NCI-H2107 (cell line): ENCODE data around the gene TH.
"Not testable (repeated sequence)": the region's sequence is repeated elsewhere in the genome, so short reads cannot be mapped to it uniquely, and the experiment has no call there.

Experiments
- DNase-seq: peaks from one replicate; lab custom pipeline; 2025; lab: John Stamatoyannopoulos, UW

The TH gene

GRCh38 chr11:2195756-2196088 is 24.1 kb upstream of the TH start:
- DNase-seq = no peak

GRCh38 chr11:2194877-2195755 is 23.5 kb upstream of the TH start:
- DNase-seq = no peak

- DNase-seq = not testable (repeated sequence)
These were observed 22.4 kb upstream of the TH start for GRCh38 chr11:2193888-2194595.

- DNase-seq = no peak
These were observed 21.7 kb upstream of the TH start for GRCh38 chr11:2193099-2193887.

GRCh38 chr11:2192435-2192834 is 20.8 kb upstream of the TH start:
- DNase-seq = no peak

GRCh38 chr11:2191883-2192282 is 20.3 kb upstream of the TH start:
- no peak for DNase-seq

- DNase-seq = no peak
These were observed 19.2 kb upstream of the TH start for GRCh38 chr11:2190657-2191471.

- DNase-seq = no peak
These were observed 18.5 kb upstream of the TH start for GRCh38 chr11:2189938-2190656.

- DNase-seq = no peak
These were observed 17.1 kb upstream of the TH start for GRCh38 chr11:2188745-2189144.

- DNase-seq = no peak
These were observed 15.7 kb upstream of the TH start for GRCh38 chr11:2187280-2187707.

GRCh38 chr11:2186669-2187279 is 15.2 kb upstream of the TH start:
- DNase-seq = no peak

GRCh38 chr11:2185324-2186085 is 13.9 kb upstream of the TH start:
- no peak for DNase-seq

GRCh38 chr11:2182692-2183474 is 11.3 kb upstream of the TH start:
- DNase-seq = no peak

- no peak for DNase-seq
These were observed 10.5 kb upstream of the TH start for GRCh38 chr11:2182075-2182474.

- DNase-seq = no peak
These were observed 9.3 kb upstream of the TH start for GRCh38 chr11:2180789-2181370.

- no peak for DNase-seq
These were observed 8.7 kb upstream of the TH start for GRCh38 chr11:2180347-2180746.

- no peak for DNase-seq
These were observed 7.9 kb upstream of the TH start for GRCh38 chr11:2179516-2179915.

- DNase-seq = no peak
These were observed 7.4 kb upstream of the TH start for GRCh38 chr11:2178906-2179494.
